A673 (cell line): Measurements from ENCODE around the gene CSNK2A1. TPM values are rescaled to one million over a fixed set of nuclear protein-coding genes. Genes with fewer than 3 reads are reported as not detected.
"Not testable (repeated sequence)": the region's sequence is repeated elsewhere in the genome, so short reads cannot be mapped to it uniquely, and the experiment has no call there.

ENCODE experiments used
- BruUV-seq: library from RNA; stranded (reverse); fragments of 400-500 nt; replicated peaks from 2 replicates; lab custom pipeline; 2021; lab: Mats Ljungman, UMichigan
- CTCF ChIA-PET: fragments of 300-600 bp; sonication (Branson Sonifier 250); formaldehyde crosslinking; loops from one replicate; lab custom pipeline; 2022; ENCODE audit warnings: antibody characterized with exemption; lab: Charles Lee
- POLR2A ChIA-PET: fragments of 300-600 bp; sonication (Branson Sonifier 250); formaldehyde crosslinking; loops from one replicate; lab custom pipeline; 2022; ENCODE audit warnings: antibody characterized with exemption; ENCODE audit not compliant: low non-redundant PET; lab: Charles Lee
- DNase-seq: peaks from one replicate; pipeline ENCODE4 v3.0.0-alpha.2; 2015; ENCODE audit warnings: low spot score
- H3K27ac ChIP-seq: fragments of 200-600 bp; sonication (generic); 2 replicates; pipeline ENCODE4 v1.5.1; 2016; ENCODE audit warnings: mixed run types, low read depth, mild to moderate bottlenecking, mixed read lengths, antibody characterized with exemption, low read length; ENCODE audit not compliant: poor library complexity, severe bottlenecking
- H3K27me3 ChIP-seq: fragments of 200-600 bp; sonication (generic); replicated peaks from 2 replicates; pipeline ENCODE4 v1.6.1; 2017; ENCODE audit warnings: mixed run types, low read depth, mild to moderate bottlenecking, mixed read lengths, antibody characterized with exemption, low read length; ENCODE audit not compliant: insufficient read depth, poor library complexity
- H3K36me3 ChIP-seq: fragments of 200-600 bp; sonication (generic); 2 replicates; pipeline ENCODE4 v1.6.1; 2016; ENCODE audit warnings: mixed run types, mild to moderate bottlenecking, mixed read lengths, antibody characterized with exemption, low read length; ENCODE audit not compliant: insufficient read depth, poor library complexity, severe bottlenecking
- H3K4me1 ChIP-seq: fragments of 200-600 bp; sonication (generic); 2 replicates; pipeline ENCODE4 v1.6.1; 2017; ENCODE audit warnings: mixed run types, mild to moderate bottlenecking, mixed read lengths, antibody characterized with exemption, low read length; ENCODE audit not compliant: insufficient read depth, poor library complexity, severe bottlenecking
- H3K4me3 ChIP-seq: fragments of 200-600 bp; sonication (generic); 2 replicates; pipeline ENCODE4 v1.5.1; 2016; ENCODE audit warnings: low read depth, mixed run types, mild to moderate bottlenecking, mixed read lengths, low read length; ENCODE audit not compliant: poor library complexity, severe bottlenecking
- H3K9me3 ChIP-seq: fragments of 200-600 bp; sonication (generic); 2 replicates; pipeline ENCODE4 v1.6.1; 2016; ENCODE audit warnings: mixed run types, low read depth, mild to moderate bottlenecking, mixed read lengths, antibody characterized with exemption, low read length; ENCODE audit not compliant: poor library complexity, severe bottlenecking
- CTCF ChIP-seq: fragments of 300-800, 200-600 bp; sonication (generic); conservative IDR thresholded peaks from 2 replicates; pipeline ENCODE4 v1.5.1; 2017; ENCODE audit warnings: low read depth, mild to moderate bottlenecking, antibody characterized with exemption, low read length, moderate library complexity, mixed read lengths
- EZH2 ChIP-seq: fragments of 200-600 bp; sonication (generic); IDR thresholded peaks from 2 replicates; pipeline ENCODE4 v1.6.1; 2017; ENCODE audit warnings: borderline replicate concordance, low read depth, mild to moderate bottlenecking, mixed read lengths, antibody characterized with exemption, low read length; ENCODE audit not compliant: poor library complexity, severe bottlenecking
- intact Hi-C: fragments of 100-400 bp; cut with micrococcal nuclease; formaldehyde crosslinking; loops from one replicate; pipeline ENCODE4 v1.10.0; 2022; ENCODE audit not compliant: unreplicated experiment
- total RNA-seq: library from RNA; stranded (reverse); gene quantifications from 2 replicates; pipeline ENCODE4 v1.2.3, GENCODE V29; 2021

CSNK2A1 gene
- total RNA-seq, 1 experiment from 2014 or later, result 233 TPM

GRCh38 chr20:478010-478948, 65.3 kb downstream of the CSNK2A1 start:
- intact Hi-C loops, result no loop called here
- DNase-seq, result peak; percentile 11
- H3K27me3 ChIP-seq, result no peaks in the 10 kb centered on the region
- TF ChIP-seq EZH2, result no peak
- TF ChIP-seq CTCF, result no peak
- no peak overlapping the region for H3K4me3 ChIP-seq
- peaks cover 55% of the 10 kb centered on the region for H3K36me3 ChIP-seq
- CTCF ChIA-PET, result interaction anchor here (1.2 kb wide), 1 partner anchor 124 kb away, joined by 7 read pairs; no protein-coding TSS in a partner anchor
- BruUV-seq, result no TSS peak
- peaks cover 3% of the 10 kb centered on the region for H3K4me1 ChIP-seq
- H3K27ac ChIP-seq, result peak overlapping the region; percentile 61
- H3K9me3 ChIP-seq, result no peaks in the 10 kb centered on the region
- POLR2A ChIA-PET, result interaction anchor here (0.7 kb wide), 1 partner anchor 71 kb away, joined by 10 read pairs; no protein-coding TSS in a partner anchor

- intact Hi-C loops, result not testable (repeated sequence)
Measured at GRCh38 chr20:476561-477249, 66.9 kb downstream of the CSNK2A1 start.

GRCh38 chr20:475463-476357, 67.9 kb downstream of the CSNK2A1 start:
- DNase-seq, result no peak
- CTCF ChIA-PET, result no interaction called here
- no TSS peak for BruUV-seq

More at GRCh38 chr20:476561-477249, 66.9 kb downstream of the CSNK2A1 start:
- H3K9me3 ChIP-seq, CTCF ChIA-PET, H3K4me1 ChIP-seq, DNase-seq, BruUV-seq, H3K4me3 ChIP-seq, H3K27me3 ChIP-seq: not testable (repeated sequence)
- H3K36me3 ChIP-seq, result peaks cover 42% of the 10 kb centered on the region
- POLR2A ChIA-PET, result interaction anchor here (0.7 kb wide), 1 partner anchor 45 kb away, joined by 4 read pairs; no protein-coding TSS in a partner anchor
- H3K27ac ChIP-seq, result peak overlapping the region; percentile 48

More at GRCh38 chr20:475463-476357, 67.9 kb downstream of the CSNK2A1 start:
- peaks cover 3% of the 10 kb centered on the region for H3K4me1 ChIP-seq
- peaks cover 35% of the 10 kb centered on the region for H3K36me3 ChIP-seq
- intact Hi-C loops, result no loop called here
- H3K27ac ChIP-seq, result no peak overlapping the region
- H3K4me3 ChIP-seq, result no peak overlapping the region
- H3K27me3 ChIP-seq, result no peaks in the 10 kb centered on the region
- TF ChIP-seq CTCF, result no peak
- TF ChIP-seq EZH2, result no peak
- no peaks in the 10 kb centered on the region for H3K9me3 ChIP-seq
- POLR2A ChIA-PET, result no interaction called here
